HepG2 (cell line): Measurements from ENCODE around the gene TBC1D10A. TPM values are rescaled to one million over a fixed set of nuclear protein-coding genes. Genes with fewer than 3 reads are reported as not detected.
A peak's percentile ranks its signal among the peaks of the same experiment; 100 is the strongest.

Experiments used
- ATAC-seq: fragments of 200-7000 bp; cut with Tn5 transposase; 3 replicates; pipeline ENCODE4 v1.9.1; 2020; ENCODE audit warnings: mild to moderate bottlenecking, moderate library complexity
- BruUV-seq: library from RNA; stranded (reverse); fragments of 400-500 nt; replicated peaks from 2 replicates; lab custom pipeline; 2021; lab: Mats Ljungman, UMichigan
- CTCF ChIA-PET: fragments of 300-600 bp; formaldehyde crosslinking; extraction: SDS; loops from one replicate; lab custom pipeline; 2021; ENCODE audit warnings: low total read pairs, inconsistent platforms, low intra/inter-chr PET ratio; lab: Yijun Ruan, JAX
- POLR2A ChIA-PET: fragments of 350-600 bp; sonication (Branson Sonifier 250); formaldehyde crosslinking; loops from one replicate; lab custom pipeline; 2020; ENCODE audit warnings: antibody characterized with exemption, inconsistent platforms; lab: Yijun Ruan, JAX
- DNase-seq: peaks from one replicate; pipeline ENCODE4 v3.0.0-alpha.2; 2015; ENCODE audit warnings: low spot score
- FAIRE-seq: peaks from 3 replicates; lab custom pipeline; 2011; peaks lifted over from hg19 to GRCh38; lab: Jason Lieb, UNC
- H2AFZ ChIP-seq: one replicate; pipeline ENCODE4 v1.6.1; 2011; ENCODE audit warnings: low read length, inconsistent platforms
- H3K27ac ChIP-seq: fragments of 300-600 bp; 3 replicates; pipeline ENCODE4 v1.8.0; 2011; ENCODE audit warnings: mixed run types, mild to moderate bottlenecking, mixed read lengths, low read length, inconsistent platforms; ENCODE audit not compliant: insufficient read depth; ENCODE audit errors: extremely low read length
- H3K27me3 ChIP-seq, 2 experiments: fragments of 200-600 bp in 1 of 2; 2 replicates in 1 of 2; 3 replicates in 1 of 2; pipeline versions ENCODE4 v1.6.0 to v1.8.0; 2011; ENCODE audit warnings: low read length in 2 of 2, mild to moderate bottlenecking in 2 of 2, moderate library complexity in 2 of 2, inconsistent platforms in 1 of 2; ENCODE audit not compliant: insufficient read depth in 2 of 2, control insufficient read depth in 1 of 2
- H3K36me3 ChIP-seq, 2 experiments: fragments of 200-600 bp in 1 of 2; replicated peaks in 1 of 2; 2 replicates in 1 of 2; 3 replicates in 1 of 2; pipeline versions ENCODE4 v1.5.1 to v1.8.0; 2011; ENCODE audit warnings: low read length in 2 of 2, inconsistent platforms in 1 of 2; ENCODE audit not compliant: insufficient read depth in 2 of 2, control insufficient read depth in 1 of 2
- H3K4me1 ChIP-seq: 2 replicates; pipeline ENCODE4 v1.5.1; 2012; ENCODE audit warnings: low read length, inconsistent platforms; ENCODE audit not compliant: insufficient read depth
- H3K4me2 ChIP-seq: 2 replicates; pipeline ENCODE4 v1.6.0; 2011; ENCODE audit warnings: low read depth, low read length, inconsistent platforms
- H3K4me3 ChIP-seq, 3 experiments: fragments of 200-600 bp in 1 of 3; sonication (generic), shearing (Covaris generic) in 1 of 3; replicated peaks in 1 of 3; 2 replicates each; pipeline ENCODE4 v1.5.1; 2011 to 2016; ENCODE audit warnings: low read length in 3 of 3, inconsistent platforms in 2 of 3, low read depth in 2 of 3, mild to moderate bottlenecking in 2 of 3, control low read depth in 1 of 3, mixed read lengths in 1 of 3; ENCODE audit not compliant: insufficient read depth in 1 of 3
- H3K79me2 ChIP-seq: one replicate; pipeline ENCODE4 v1.6.1; 2011; ENCODE audit warnings: low read length, inconsistent platforms; ENCODE audit not compliant: insufficient read depth
- H3K9ac ChIP-seq: 2 replicates; pipeline ENCODE4 v1.6.0; 2011; ENCODE audit warnings: mild to moderate bottlenecking, low read depth, low read length, inconsistent platforms; ENCODE audit not compliant: insufficient read depth
- H3K9me3 ChIP-seq: 2 replicates; pipeline ENCODE4 v1.5.1; 2012; ENCODE audit warnings: mild to moderate bottlenecking, low read length
- H4K20me1 ChIP-seq: 2 replicates; pipeline ENCODE4 v1.6.0; 2011; ENCODE audit warnings: inconsistent platforms, mild to moderate bottlenecking, low read length, moderate library complexity; ENCODE audit not compliant: insufficient read depth
- ARID4A ChIP-seq: sonication (generic); formaldehyde crosslinking; IDR thresholded peaks from 2 replicates; pipeline ENCODE4 v1.5.0; 2020; ENCODE audit warnings: mild to moderate bottlenecking, missing genetic modification reagents, borderline replicate concordance
- ATF7-NPFF ChIP-seq: sonication (generic); formaldehyde crosslinking; IDR thresholded peaks from 2 replicates; pipeline ENCODE4 v1.8.1; 2023; ENCODE audit warnings: mild to moderate bottlenecking, low read depth, missing genetic modification reagents, moderate library complexity
- GTF2F1 ChIP-seq: fragments of 150-350 bp; IDR thresholded peaks from 2 replicates; pipeline ENCODE4 v1.6.1; 2014; ENCODE audit warnings: low read length
- GTF3A ChIP-seq: sonication (generic); formaldehyde crosslinking; conservative IDR thresholded peaks from 2 replicates; pipeline ENCODE4 v1.4.0; 2020; ENCODE audit warnings: mild to moderate bottlenecking, missing genetic modification reagents
- HIC2 ChIP-seq: sonication (generic); formaldehyde crosslinking; IDR thresholded peaks from 2 replicates; pipeline ENCODE4 v1.9.0; 2022; ENCODE audit warnings: low read depth, missing genetic modification reagents
- HNRNPL ChIP-seq: fragments of 200-400 bp; formaldehyde crosslinking; IDR thresholded peaks from 2 replicates; pipeline ENCODE4 v1.6.1; 2017; ENCODE audit warnings: mild to moderate bottlenecking, low read depth, low read length
- HNRNPLL ChIP-seq: fragments of 200-400 bp; formaldehyde crosslinking; IDR thresholded peaks from 2 replicates; pipeline ENCODE4 v1.6.1; 2017; ENCODE audit warnings: mild to moderate bottlenecking, low read depth, low read length; ENCODE audit not compliant: poor library complexity, severe bottlenecking
- IRF2 ChIP-seq: IDR thresholded peaks from 2 replicates; pipeline ENCODE4 v1.6.1; 2018; ENCODE audit warnings: missing genetic modification reagents, missing compliant biosample characterization
- KAT2B ChIP-seq: fragments of 150-350 bp; IDR thresholded peaks from 2 replicates; pipeline ENCODE4 v1.6.1; 2014; ENCODE audit warnings: low read depth, low read length, borderline replicate concordance
- ZBED4 ChIP-seq: sonication (generic); formaldehyde crosslinking; IDR thresholded peaks from 2 replicates; pipeline ENCODE4 v1.4.0; 2020; ENCODE audit warnings: missing genetic modification reagents, borderline replicate concordance
- ZBTB42 ChIP-seq: sonication (generic); formaldehyde crosslinking; IDR thresholded peaks from 2 replicates; pipeline ENCODE4 v1.5.0; 2020; ENCODE audit warnings: mild to moderate bottlenecking, missing genetic modification reagents
- ZNF232 ChIP-seq: sonication (generic); formaldehyde crosslinking; IDR thresholded peaks from 2 replicates; pipeline ENCODE4 v1.4.0; 2020; ENCODE audit warnings: missing genetic modification reagents, borderline replicate concordance
- ZNF263 ChIP-seq: sonication (generic); formaldehyde crosslinking; IDR thresholded peaks from 2 replicates; pipeline ENCODE4 v1.4.0; 2020; ENCODE audit warnings: missing genetic modification reagents
- ZNF331 ChIP-seq: sonication (generic); formaldehyde crosslinking; IDR thresholded peaks from 2 replicates; pipeline ENCODE4 v1.4.0; 2020; ENCODE audit warnings: missing genetic modification reagents
- WGBS: methylation state at CpG from one replicate; pipeline ENCODE4 v1.1.6; 2017; ENCODE audit warnings: low lambda C conversion rate; 5-methylcytosine and 5-hydroxymethylcytosine counted together
- in situ Hi-C: cut with HindIII; loops from 2 replicates; pipeline ENCODE4 v1.10.0; 2017; ENCODE audit warnings: low pct_unique_long_range_greater_than_20kb; ENCODE audit not compliant: extremely low pct_ligation_motif_present
- intact Hi-C: fragments of 100-400 bp; cut with micrococcal nuclease; formaldehyde crosslinking; loops from one replicate; pipeline ENCODE4 v1.10.0; 2022; ENCODE audit not compliant: unreplicated experiment
- polyA plus RNA-seq, 8 experiments: library from polyadenylated mRNA; depleted of rRNA in 3 of 8; stranded (reverse) in 7 of 8; unstranded in 1 of 8; fragments of >200 nt; fragmentation: Illumina TruSeq in 4 of 8; extraction: Trizol in 4 of 8; gene quantifications; 2 replicates each; pipeline versions ENCODE4 v1.2.1 to v1.2.3, GENCODE V29; 2011 to 2016; ENCODE audit warnings: low read depth in 4 of 8, missing spikeins in 1 of 8, mixed read lengths in 1 of 8; ENCODE audit not compliant: insufficient read depth in 1 of 8
- total RNA-seq, 5 experiments: library from RNA; depleted of rRNA; stranded (reverse); fragments of >200 nt; fragmentation: Illumina TruSeq; extraction: Trizol; gene quantifications; 2 replicates each; pipeline ENCODE4 v1.2.3, GENCODE V29; 2016; ENCODE audit warnings: low read depth in 1 of 5

The TBC1D10A gene
- total and polyA plus RNA-seq, 2 of the 13 experiments (the other 11 are each of a cell fraction or from before 2014, with no cell fraction given), result 4.2 to 4.9 TPM

- intact Hi-C loops (no loop called here), in situ Hi-C loops (no loop called here)
- H3K9me3 ChIP-seq, result no peaks in the 10 kb centered on the region
- H3K4me3 ChIP-seq, result no peak overlapping the region
- H2AFZ ChIP-seq, result no peak overlapping the region
- H3K27me3 ChIP-seq, result no peaks in the 10 kb centered on the region
- ChIA-PET CTCF (no interaction called here), POLR2A (interaction anchor here (0.6 to 1.9 kb wide), 4 partner anchors 17 to 42 kb away, joined by 3 to 7 read pairs (median 3); no protein-coding TSS in a partner anchor)
- no peaks in the 10 kb centered on the region for H3K36me3 ChIP-seq
- FAIRE-seq, result no peak
- whole genome bisulfite sequencing, result 47% methylated on average over 12 of the region's 12 CpGs
- DNase-seq, result no peak
- H3K9ac ChIP-seq, result no peak overlapping the region
- H3K4me1 ChIP-seq, result peaks cover 63% of the 10 kb centered on the region
- H3K4me2 ChIP-seq, result no peak overlapping the region
- H3K79me2 ChIP-seq, result no peaks in the 10 kb centered on the region
- BruUV-seq, result no TSS peak
- H4K20me1 ChIP-seq, result no peaks in the 10 kb centered on the region
- H3K27ac ChIP-seq, result no peak overlapping the region
- ATAC-seq, result no peak
- TF ChIP-seq HNRNPLL, result peak; percentile 25
- TF ChIP-seq ZBED4, result no peak
- peak; percentile 35; the same call in 1 of the 2 replicates for TF ChIP-seq HIC2 (CRISPR knock-in tag)
- TF ChIP-seq GTF2F1, result no peak
- no peak for TF ChIP-seq IRF2
- no peak for TF ChIP-seq ZNF263
- TF ChIP-seq ARID4A (CRISPR knock-in tag), result no peak
- no peak for TF ChIP-seq ZBTB42
- TF ChIP-seq GTF3A (CRISPR knock-in tag), result no peak
- no peak for TF ChIP-seq ZNF232 (CRISPR knock-in tag)
- TF ChIP-seq ATF7-NPFF (CRISPR knock-in tag), result no peak
- no peak for TF ChIP-seq ZNF331
- peak; percentile 84 for TF ChIP-seq HNRNPL
- TF ChIP-seq KAT2B, result no peak
Observed at GRCh38 chr22:30250661-30251267, 76.0 kb downstream of the TBC1D10A start.
